Activated CD8-positive, alpha-beta memory T cell treated with anti-CD3 and anti-CD28 coated beads, Interleukin-2, amount 50 U/mL, for 1 hour (primary cell): ENCODE measurements around the gene MYO10.

Experiments
- DNase-seq: peaks from one replicate; pipeline ENCODE4 v3.0.0-alpha.2; 2020; ENCODE audit errors: extremely low read depth

Gene MYO10

DNA sequence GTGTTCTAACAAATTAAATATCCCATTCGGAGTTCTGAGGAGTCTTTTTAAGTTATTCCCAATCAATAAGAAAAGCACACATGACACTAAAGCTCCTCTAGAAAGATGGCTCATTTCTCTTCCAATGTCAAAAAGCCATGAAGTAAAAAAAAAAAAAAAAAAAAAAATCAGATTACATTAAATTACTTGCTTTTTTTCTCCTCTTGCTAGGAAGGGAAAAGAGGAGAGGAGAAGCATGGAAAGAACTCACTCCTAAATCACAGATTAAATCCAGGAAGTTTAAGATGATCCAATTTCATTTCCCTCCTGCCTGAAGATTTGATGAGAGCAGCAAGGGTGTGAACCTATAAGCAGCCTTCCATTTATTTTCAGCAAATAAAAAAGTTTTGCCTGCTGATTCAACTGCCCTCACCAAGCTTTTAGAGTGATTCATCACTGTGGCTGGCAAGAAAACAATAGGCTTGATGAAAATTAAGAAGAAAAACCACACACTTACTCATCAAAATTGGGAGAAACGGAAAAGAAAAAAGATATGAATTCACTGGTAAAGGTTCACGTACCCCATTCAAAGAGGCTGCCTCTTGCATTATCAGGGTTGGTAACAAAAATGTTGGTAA, 19.7 kb downstream of the MYO10 start:
- no peak for DNase-seq

DNA sequence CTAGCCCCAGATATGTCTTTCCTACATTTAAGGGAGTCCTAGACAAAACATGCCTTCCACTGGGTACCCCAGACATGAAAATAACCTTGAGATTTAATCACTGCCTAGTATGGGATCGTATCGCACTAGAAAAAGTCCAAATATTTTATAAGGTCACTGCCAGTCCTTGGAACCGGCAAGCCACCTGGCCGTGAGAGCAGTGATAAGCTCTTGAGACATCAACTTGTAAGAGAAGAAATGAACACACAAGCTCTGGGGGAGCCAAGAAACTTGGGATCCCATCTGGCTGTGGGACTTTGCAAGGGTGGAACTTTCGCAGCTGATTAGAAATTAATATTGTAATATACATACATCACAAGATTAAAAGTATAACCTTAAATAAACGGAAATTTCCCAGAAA, 21.5 kb downstream of the MYO10 start:
- DNase-seq = no peak

DNA sequence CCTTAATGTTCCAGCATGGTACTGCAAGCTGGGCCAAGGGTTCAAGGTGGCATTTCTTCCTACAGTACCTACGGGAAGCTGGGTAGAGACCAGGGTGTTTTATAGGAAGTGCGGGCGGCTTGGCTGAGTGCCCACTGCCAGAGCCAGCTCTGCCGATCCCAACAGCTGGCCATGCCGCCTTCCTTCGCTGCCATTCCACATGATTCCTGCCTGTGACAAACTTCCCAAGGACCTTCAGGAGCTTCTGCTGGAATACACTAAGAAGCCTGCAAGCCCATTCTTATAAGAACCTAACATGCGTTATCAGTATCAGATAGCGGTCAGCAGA, 22.0 kb downstream of the MYO10 start:
- no peak for DNase-seq

DNA sequence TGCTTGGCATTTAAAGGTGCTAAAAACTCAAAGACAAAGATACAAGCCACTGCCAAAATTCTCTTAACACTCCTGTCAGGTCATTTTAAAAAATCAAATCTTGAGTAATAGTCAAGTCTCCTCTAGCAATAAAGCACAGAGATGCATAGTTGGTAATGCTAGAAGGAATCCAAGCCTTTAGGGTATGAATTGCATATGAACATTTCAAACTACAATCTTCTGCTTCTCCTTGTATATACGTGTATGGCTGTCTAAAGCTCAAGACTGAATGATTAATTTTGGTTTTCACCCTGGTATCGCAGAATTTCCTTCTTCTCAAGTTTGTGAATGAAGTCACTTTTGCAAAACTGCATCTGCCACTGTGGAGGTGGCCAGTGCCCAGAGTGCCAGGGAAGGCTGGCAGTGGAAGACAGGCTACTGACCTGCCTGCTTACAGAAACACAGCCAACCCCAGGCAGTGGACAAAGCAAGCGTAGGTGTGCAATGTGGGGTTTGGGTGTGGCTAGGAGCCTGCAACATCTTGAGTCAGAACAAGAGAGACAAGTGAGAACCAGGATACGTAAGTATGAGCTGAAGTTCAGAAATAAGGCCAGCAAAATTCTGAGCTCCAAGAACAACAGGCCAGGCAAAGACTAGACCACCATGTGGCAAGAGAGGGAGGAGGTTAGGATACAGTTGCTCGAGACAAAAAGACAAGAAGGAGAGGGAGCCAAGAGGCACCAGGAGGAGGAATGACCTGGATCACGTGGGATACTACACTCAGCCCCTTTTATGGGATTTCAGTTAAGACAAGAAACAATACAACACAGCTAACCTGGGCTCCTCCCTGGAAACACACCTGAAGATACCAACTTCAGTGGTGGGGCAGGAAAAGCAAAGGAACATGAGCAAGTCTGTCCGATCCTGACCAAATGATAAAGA, 22.6 kb downstream of the MYO10 start:
- DNase-seq = no peak

DNA sequence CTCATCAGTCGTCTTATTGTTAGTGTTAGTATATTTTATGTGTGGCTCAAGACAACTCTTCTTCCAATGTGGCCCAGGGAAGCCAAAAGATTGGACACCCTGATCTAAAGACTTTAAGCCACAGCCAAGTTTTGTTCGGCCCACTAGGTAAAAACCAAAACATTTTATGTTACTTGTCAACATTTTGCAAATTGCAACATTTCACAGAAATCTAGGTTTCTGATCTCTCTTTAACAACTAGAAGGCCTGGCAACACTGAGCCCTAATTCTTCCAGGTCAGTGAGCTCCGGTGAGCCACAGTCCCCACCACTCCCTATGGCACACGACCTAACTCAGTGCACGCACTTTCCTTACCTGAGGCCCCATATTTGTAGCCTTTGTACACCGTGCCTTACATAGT, 24.0 kb downstream of the MYO10 start:
- DNase-seq = no peak

DNA sequence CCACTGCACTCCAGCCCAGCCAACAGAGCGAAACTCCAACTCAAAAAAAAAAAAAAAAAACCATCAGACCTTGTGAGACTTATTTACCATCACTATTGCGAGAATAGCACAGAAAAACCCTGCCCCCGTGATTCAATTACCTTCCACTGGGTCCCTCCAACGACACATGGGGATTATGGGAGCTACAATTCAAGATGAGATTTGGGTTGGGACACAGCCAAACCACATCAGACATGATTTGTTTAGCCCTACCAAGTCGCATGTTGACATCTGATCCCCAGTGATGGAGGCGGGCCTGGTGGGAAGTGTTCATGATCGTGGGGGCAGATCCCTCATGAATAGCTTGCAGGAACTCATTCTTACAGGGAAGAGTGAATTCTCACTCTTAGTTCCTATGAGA, 26.6 kb downstream of the MYO10 start:
- no peak for DNase-seq

DNA sequence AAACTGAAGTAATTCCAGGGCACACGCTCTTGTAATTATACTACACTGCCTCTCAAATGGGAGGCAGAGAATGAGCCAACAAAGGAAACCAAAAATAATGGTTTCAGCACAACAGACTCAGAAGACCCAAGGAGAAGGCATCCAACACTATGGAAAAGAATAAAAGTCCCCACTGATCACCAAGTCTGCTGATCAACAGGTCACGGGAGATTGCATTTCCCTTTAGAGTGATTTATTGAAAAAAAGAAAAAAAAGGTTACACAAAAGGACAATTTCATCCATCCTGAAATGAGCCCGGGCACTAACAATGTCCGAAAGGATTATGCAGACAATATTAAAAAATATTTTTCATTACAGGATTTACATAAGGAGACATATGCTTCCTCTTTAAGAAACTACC, 28.8 kb downstream of the MYO10 start:
- no peak for DNase-seq

DNA sequence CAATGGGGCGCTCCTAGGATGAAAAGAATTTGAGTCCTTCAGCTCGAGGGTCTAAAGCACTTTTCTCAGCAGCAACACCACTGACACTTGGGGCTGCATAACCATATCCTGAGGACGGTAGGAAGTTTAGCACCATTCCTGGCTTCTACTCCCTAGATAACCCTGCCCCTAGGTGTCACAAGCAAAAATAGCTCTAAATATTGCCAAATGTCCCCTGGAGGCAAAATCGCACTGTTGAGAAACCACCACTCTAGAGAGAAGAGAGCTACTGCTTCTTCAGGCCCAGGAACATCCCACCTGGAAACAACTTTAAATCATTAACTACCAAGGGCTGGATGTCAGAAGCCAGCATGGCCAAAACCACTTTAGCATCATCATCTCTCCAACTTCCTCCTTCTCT, 29.8 kb downstream of the MYO10 start:
- DNase-seq = no peak

DNA sequence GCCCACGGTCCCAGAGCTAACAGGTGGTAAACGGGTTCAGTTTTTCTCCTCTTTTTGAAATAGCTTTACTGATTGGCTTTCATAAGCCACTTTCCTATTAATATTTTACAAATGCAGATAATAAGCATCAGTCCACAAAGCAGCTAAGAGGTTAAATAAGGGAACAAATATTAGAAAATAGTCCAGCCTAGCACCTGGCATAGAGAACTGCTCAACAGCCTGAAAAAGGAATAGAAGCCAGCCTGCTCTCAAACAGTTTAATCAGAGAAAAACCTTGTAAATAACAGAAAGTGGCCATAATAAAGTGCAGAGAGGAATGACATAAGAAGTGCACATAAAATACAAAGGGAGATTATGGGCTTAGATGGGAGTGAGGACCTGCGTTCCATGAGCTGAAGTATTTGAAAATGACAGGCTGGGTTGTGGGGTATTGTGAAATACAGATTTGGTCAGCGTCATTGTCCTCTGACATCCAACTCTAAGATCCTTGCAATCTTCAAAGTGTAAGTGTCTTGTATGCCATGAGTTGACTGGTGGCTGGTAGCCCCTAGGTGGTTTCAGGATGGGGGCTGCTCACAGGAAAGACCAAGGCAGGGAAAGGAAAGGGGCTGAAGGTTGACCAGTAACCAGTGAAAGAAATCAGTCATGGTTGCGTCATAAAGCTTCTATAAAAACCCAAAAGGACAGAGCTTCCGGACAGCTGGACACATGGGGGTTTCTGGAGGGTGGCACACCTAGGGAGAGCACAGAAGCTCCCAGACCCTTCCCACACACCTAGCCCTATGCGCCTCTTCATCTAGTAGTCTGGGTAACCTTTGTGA, 32.4 kb downstream of the MYO10 start:
- DNase-seq = no peak

DNA sequence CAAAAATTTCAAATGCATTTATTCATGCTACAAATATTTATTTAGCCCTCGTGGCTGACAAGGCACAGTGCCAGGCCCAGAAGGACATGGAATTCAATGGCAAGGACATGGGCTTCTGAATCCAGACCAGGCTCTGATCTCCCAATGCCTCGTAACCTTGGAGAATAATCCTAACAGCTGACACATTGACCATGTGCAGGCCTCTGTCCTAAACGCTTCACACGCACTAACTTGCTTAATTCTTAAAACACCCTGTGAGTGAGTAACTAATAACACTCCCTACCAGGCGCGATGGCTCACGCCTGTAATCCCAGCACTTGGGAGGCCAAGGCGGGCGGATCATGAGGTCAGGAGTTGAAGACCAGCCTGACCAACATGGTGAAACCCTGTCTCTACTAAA, 33.2 kb downstream of the MYO10 start:
- no peak for DNase-seq

DNA sequence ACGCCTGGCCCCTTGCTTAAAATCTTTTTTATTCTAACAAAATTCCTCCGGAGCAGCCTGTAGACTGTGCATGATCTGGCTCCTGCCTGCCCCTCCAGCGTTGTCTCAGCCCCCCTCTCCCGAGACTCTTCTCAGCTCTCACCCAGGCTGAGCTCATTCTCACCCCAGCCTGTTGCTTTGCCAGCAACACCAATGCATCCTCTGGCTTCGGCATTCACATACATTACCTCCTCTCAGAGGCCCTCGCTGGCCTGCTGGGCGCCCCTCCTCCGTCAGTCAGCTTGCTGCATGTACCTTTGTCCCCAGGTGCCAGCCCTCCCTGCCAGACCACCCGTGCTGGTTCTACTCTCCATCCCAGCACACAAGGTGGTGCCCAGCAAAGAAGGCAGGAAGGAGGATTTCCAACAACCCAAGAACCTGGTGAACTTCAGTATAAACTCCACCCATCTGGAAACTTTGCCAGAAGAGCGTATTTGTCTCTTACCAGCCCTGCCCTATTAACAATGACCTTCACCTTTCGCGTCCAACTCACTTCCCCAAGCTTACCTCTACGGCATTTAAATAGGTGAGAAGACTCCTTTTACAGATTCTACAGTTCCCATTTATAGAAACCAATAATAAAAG, 35.0 kb downstream of the MYO10 start:
- no peak for DNase-seq

DNA sequence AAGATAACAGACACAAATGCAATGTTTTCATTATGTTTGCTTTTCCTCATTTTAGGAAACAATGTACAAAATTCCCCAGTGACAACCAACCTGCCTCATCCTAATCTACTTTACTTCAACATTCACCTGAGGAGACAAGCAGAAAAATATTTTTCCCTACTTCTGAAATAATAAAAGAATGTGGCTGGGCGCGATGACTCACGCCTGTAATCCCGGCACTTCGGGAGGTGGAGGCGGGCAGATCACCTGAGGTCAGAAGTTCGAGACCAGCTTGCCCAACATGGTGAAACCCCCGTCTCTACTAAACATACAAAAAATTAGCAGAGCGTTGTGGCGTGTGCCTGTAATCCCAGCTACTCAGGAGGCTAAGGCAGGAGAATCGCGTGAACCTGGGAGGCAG, 36.9 kb downstream of the MYO10 start:
- no peak for DNase-seq

DNA sequence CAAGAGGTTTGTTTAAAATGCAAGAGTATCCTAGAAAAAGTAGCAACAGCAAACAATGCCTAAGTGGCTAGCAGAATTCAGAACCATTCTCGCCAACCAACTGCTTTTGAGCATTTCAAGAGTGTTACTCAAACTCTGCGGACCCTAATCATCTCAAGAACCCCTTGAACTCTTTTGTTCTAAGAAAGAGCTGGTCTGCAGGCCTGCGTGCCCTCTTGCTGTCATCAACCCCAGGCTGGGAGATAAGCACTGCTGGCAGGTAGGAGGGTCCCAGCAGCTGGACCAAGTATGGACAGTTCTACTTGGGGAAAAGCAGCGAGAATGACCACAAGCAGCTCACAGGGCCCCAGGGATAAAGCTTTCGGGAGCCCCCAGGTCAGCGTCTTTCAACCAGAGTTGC, 38.3 kb downstream of the MYO10 start:
- no peak for DNase-seq

DNA sequence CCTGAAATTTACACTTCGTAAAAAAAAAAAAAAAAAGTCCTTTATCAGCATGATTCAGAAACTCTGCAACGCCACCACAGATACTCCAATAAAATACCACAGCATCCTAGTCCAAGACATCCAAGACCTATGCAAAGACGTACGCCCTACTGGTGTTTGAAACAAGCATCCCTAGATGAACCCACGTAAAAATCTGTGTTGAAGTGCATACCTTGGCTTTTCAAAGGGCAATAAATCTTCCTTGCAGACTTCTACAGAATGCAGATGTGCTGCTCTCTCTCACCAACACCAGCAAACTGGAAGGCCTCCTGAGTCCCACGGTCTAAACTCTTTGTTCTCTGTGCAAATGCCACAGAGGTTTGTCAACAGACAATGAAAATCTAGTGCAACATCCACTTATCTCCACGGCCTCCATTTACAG, 38.8 kb downstream of the MYO10 start:
- no peak for DNase-seq

DNA sequence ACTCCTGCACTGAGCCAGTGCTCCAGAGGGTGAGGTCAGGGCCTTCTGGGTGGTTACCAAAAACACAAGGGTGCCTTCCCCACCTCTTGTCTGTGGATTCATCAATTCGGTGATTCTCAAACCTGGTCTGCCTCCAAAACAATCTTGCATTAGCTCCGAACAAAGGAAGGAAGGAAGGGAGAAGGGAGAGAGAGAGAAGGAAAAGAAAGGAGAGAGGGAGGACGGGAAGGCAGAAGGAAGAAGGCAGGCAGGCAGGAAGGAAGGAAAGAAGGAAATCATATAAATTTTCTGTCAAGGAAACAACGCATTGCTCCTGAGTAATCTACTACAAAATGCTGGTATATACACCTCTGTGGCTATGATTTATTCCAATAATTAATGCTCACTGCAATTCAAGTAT, 39.3 kb downstream of the MYO10 start:
- no peak for DNase-seq

DNA sequence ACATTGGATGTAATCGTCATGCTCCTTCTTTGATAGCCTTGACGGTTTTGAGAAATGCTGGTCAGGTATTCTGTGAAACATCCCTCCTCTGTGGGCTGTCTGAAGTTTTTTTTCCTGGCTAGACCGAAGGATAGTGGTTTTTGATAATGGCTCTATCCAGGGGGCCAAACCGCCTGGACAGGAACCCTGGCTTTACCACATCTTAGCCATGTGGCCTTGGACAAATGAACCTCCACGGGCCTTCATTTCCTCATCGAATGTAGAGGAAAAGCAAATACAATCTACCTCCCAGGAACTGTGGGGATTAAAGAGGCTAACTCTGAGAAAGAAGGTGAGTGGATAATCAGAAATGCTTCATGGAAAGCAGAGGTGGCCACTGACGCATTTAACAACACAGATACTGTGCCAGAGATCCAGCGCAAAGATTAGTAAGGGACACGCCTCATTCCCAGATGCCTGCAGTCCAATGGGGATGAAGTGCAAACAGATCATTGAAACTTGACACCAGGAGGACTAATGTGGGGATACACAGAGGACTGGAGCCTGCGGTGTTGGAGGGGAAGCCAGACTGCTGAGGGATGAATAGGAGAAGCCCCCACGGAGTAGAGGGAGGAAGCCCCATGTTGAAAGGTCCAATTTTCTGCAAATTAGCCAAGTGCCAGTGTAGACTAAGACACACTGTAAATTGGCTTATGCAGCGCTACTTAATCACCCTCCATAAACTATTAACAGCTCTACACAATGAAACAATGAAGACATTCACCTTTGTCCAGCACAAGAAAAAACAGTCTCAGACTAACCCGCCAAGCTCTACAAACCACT, 41.6 kb downstream of the MYO10 start:
- DNase-seq = no peak

DNA sequence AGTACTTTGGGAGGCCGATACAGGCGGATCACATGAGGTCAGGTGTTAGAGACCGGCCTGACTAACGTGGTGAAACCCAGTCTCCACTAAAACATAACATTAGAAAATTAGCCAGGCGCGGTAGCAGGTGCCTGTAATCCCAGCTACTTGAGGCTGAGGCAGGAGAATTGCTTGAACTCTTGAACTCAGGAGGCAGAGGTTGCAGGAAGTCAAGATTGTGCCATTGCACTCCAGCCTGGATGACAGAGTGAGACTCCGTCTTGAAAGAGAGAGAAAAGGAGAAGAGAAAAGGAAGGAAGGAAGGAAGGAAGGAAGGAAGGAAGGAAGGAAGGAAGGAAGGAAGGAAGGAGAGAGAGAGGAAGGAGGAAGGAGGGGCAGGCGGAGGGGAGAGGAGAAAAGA, 45.1 kb downstream of the MYO10 start:
- no peak for DNase-seq

DNA sequence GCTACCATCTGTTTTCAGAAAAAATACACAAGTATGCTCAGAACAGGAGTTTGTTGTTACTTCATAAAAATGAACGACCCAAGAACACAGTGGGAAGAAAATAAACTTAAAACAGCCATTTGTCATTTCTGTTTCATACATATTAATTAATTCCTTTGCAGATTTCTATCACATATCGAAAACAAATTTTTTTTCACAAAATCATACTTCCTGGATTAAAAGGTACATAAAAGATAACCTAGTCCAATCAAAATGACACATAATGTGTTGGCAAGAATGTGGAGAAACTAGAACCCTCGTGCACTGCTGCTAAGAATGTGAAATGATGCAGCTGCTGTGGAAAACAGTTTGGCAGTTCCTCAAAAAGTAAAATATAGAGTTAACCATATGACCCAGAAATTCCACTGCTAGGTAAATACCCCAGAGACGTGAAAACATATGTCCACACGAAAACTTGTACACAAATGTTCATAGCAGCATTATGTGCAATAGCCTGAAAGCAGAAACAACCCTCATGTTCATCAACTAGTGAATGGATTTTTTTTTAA, 46.0 kb downstream of the MYO10 start:
- no peak for DNase-seq

DNA sequence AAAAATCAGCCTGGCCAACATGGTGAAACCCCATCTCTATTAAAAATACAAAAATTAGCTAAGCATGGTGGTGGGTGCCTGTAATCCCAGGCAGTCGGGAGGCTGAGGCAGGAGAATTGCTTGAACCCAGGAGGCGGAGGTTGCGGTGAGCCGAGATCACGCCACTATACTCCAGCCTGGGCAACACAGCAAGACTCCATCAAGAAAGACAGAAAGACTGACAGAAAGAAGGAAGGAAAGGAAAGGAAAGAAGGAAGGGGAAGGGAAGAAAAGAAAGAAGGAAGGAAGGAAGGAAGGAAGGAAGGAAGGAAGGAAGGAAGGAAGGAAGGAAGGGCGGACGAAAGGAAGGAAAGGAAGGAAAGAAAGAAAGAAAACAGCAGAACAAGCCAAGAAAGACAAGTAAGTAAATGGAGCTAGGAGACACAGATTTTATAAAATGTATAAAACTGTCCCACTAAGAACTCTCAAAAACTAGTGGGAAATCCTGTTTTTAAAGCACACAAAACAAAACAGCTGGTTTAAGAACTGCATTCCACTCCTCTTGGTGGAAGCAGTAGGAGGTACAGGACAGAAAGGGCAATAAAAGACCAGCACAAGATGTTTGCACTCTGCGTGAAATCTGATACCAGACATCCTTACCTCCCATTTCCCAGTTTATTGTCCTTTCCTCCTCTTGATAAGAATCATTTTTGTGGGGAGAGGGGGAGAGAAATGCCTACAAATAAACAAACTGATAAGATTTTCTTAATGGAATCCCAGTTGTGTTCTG, 46.7 kb downstream of the MYO10 start:
- no peak for DNase-seq

DNA sequence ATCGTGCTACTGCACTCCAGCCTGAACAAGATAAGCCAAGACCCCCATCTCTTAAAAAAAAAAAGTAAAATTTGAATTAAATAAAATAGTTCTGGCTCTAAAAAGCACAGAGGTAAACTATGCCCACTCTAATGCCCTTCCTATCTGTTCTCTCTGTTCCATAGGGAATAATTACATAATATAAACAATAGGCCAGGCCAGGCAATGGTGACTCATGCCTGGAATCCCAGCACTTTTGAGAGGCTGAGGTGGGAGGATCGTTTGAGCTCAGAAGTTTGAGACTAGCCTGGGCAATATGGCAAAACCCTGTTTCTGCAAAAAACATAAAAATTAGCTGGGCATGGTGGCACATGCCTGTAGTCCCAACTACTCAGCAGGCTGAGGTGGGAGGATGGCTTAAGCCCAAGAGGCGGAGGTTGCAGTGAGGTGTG, 47.4 kb downstream of the MYO10 start:
- no peak for DNase-seq
